OCI-LY7 (cell line): ENCODE measurements around the gene PARVB.

Experiments
- EZH2phosphoT487 ChIP-seq: fragments of 200-600 bp; sonication (generic); IDR thresholded peaks from 2 replicates; pipeline ENCODE4 v1.6.1; 2018; ENCODE audit warnings: low read depth, borderline replicate concordance, mild to moderate bottlenecking, mixed run types, antibody characterized with exemption, low read length, moderate library complexity, mixed read lengths
- TF ChIP-seq, protein P1 (sequence below): fragments of 200-600 bp; sonication (generic); conservative IDR thresholded peaks from 2 replicates; pipeline ENCODE4 v1.5.1; 2014; ENCODE audit warnings: mild to moderate bottlenecking, antibody characterized with exemption, low read length, moderate library complexity, mixed read lengths

DNA sequence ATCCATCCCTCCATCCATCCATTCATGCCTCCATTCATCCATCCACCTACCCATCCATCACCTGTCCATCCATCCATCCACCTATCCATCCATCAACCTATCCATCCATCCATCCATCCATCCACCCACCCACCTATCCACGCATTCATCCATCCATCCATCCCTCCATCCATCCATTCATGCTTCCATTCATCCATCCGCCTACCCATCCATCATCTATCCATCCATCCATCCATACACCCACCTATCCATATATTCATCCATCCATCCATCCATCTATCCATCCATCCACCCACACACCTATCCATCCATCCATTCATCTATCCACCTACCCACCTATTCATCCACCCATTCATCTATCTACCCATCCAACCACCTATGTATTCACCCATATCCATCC, 170.5 kb downstream of the PARVB start:
- TF ChIP-seq, protein P1, sequence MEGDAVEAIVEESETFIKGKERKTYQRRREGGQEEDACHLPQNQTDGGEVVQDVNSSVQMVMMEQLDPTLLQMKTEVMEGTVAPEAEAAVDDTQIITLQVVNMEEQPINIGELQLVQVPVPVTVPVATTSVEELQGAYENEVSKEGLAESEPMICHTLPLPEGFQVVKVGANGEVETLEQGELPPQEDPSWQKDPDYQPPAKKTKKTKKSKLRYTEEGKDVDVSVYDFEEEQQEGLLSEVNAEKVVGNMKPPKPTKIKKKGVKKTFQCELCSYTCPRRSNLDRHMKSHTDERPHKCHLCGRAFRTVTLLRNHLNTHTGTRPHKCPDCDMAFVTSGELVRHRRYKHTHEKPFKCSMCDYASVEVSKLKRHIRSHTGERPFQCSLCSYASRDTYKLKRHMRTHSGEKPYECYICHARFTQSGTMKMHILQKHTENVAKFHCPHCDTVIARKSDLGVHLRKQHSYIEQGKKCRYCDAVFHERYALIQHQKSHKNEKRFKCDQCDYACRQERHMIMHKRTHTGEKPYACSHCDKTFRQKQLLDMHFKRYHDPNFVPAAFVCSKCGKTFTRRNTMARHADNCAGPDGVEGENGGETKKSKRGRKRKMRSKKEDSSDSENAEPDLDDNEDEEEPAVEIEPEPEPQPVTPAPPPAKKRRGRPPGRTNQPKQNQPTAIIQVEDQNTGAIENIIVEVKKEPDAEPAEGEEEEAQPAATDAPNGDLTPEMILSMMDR = no peak
- no peak for TF ChIP-seq EZH2phosphoT487
